NCI-H1092 (cell line): ENCODE measurements around the gene FER.
"Not testable (repeated sequence)": the region's sequence is repeated elsewhere in the genome, so short reads cannot be mapped to it uniquely, and the experiment has no call there.

Experiments
- DNase-seq: peaks from one replicate; lab custom pipeline; 2025; lab: John Stamatoyannopoulos, UW

FER gene

GRCh38 chr5:109125755-109126429 lies 378.2 kb downstream of the FER start:
- no peak for DNase-seq

GRCh38 chr5:109126481-109126880 lies 378.8 kb downstream of the FER start:
- no peak for DNase-seq

- no peak for DNase-seq
Measured at GRCh38 chr5:109136906-109137305, 389.2 kb downstream of the FER start.

GRCh38 chr5:109141222-109142200 lies 393.8 kb downstream of the FER start:
- DNase-seq, result no peak

GRCh38 chr5:109143031-109143430 lies 395.3 kb downstream of the FER start:
- DNase-seq, result no peak

GRCh38 chr5:109145139-109145538 lies 397.4 kb downstream of the FER start:
- no peak for DNase-seq

GRCh38 chr5:109146591-109146990 lies 398.9 kb downstream of the FER start:
- DNase-seq, result no peak

GRCh38 chr5:109152565-109152964 lies 404.9 kb downstream of the FER start:
- DNase-seq, result no peak

GRCh38 chr5:109155625-109156024 lies 407.9 kb downstream of the FER start:
- no peak for DNase-seq

GRCh38 chr5:109156885-109157284 lies 409.2 kb downstream of the FER start:
- DNase-seq, result no peak

- DNase-seq, result no peak
Measured at GRCh38 chr5:109160468-109160867, 412.8 kb downstream of the FER start.

- no peak for DNase-seq
Measured at GRCh38 chr5:109161914-109162683, 414.4 kb downstream of the FER start.

GRCh38 chr5:109163336-109163735 lies 415.6 kb downstream of the FER start:
- no peak for DNase-seq

- no peak for DNase-seq
Measured at GRCh38 chr5:109164001-109164400, 416.3 kb downstream of the FER start.

GRCh38 chr5:109167586-109167985 lies 419.9 kb downstream of the FER start:
- DNase-seq, result no peak

- no peak for DNase-seq
Measured at GRCh38 chr5:109168151-109168550, 420.5 kb downstream of the FER start.

- no peak for DNase-seq
Measured at GRCh38 chr5:109170629-109171350, 423.1 kb downstream of the FER start.

- DNase-seq, result not testable (repeated sequence)
Measured at GRCh38 chr5:109171437-109172073, 423.9 kb downstream of the FER start.

GRCh38 chr5:109173036-109173794 lies 425.5 kb downstream of the FER start:
- no peak for DNase-seq

- DNase-seq, result no peak
Measured at GRCh38 chr5:109177227-109177626, 429.5 kb downstream of the FER start.
